RWPE1 (cell line): Measurements from ENCODE around the gene ZMYND10.
A peak's percentile ranks its signal among the peaks of the same experiment; 100 is the strongest.

Experiments used
- CTCF ChIA-PET: fragments of 350-600 bp; sonication (Branson Sonifier 250); formaldehyde crosslinking; extraction: SDS; loops from one replicate; lab custom pipeline; 2021; lab: Yijun Ruan, JAX
- POLR2A ChIA-PET: fragments of 400-600 bp; formaldehyde crosslinking; extraction: SDS; loops from one replicate; lab custom pipeline; 2020; ENCODE audit warnings: antibody characterized with exemption; ENCODE audit not compliant: low non-redundant PET; lab: Yijun Ruan, JAX
- DNase-seq: peaks from one replicate; pipeline ENCODE4 v3.0.0; 2012; ENCODE audit warnings: low spot score
- H3K27ac ChIP-seq: fragments of 450-650 bp; 2 replicates; pipeline ENCODE4 v1.5.1; 2017
- TF ChIP-seq, protein P1 (sequence below): fragments of 450-650 bp; conservative IDR thresholded peaks from 2 replicates; pipeline ENCODE4 v1.5.1; 2017; ENCODE audit warnings: low read depth, mild to moderate bottlenecking

Gene ZMYND10

GRCh38 chr3:50350527-50351322 is 5.2 kb upstream of the ZMYND10 start, which contains the start of the genes CYB561D2 and NPRL2:
Gene CYB561D2, plus strand, starts transcription at chr3:50350862. Its CDS starts 572 bp downstream, at chr3:50351434.
Gene NPRL2, minus strand, starts transcription at chr3:50350775. Its CDS starts 123 bp downstream, at chr3:50350652.
- ChIA-PET CTCF (interaction anchor here (0.6 to 0.9 kb wide), 3 partner anchors 26 to 200 kb away, joined by 3 read pairs; no protein-coding TSS in a partner anchor), POLR2A (interaction anchor here (0.9 kb wide), 1 partner anchor 10 kb away, joined by 3 read pairs; the partner anchor contains the start of gene RASSF1)
- TF ChIP-seq, protein P1, sequence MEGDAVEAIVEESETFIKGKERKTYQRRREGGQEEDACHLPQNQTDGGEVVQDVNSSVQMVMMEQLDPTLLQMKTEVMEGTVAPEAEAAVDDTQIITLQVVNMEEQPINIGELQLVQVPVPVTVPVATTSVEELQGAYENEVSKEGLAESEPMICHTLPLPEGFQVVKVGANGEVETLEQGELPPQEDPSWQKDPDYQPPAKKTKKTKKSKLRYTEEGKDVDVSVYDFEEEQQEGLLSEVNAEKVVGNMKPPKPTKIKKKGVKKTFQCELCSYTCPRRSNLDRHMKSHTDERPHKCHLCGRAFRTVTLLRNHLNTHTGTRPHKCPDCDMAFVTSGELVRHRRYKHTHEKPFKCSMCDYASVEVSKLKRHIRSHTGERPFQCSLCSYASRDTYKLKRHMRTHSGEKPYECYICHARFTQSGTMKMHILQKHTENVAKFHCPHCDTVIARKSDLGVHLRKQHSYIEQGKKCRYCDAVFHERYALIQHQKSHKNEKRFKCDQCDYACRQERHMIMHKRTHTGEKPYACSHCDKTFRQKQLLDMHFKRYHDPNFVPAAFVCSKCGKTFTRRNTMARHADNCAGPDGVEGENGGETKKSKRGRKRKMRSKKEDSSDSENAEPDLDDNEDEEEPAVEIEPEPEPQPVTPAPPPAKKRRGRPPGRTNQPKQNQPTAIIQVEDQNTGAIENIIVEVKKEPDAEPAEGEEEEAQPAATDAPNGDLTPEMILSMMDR, result no peak
- peak within 1 kb of the TSS; percentile 95 for H3K27ac ChIP-seq
- peak; percentile 81 for DNase-seq

GRCh38 chr3:50350213-50350526 is 4.6 kb upstream of the ZMYND10 start:
- ChIA-PET CTCF (interaction anchor here (0.6 kb wide), 1 partner anchor 25 kb away, joined by 3 read pairs; no protein-coding TSS in a partner anchor), POLR2A (interaction anchor here (0.6 to 0.9 kb wide), 2 partner anchors 10 to 147 kb away, joined by 3 to 5 read pairs; partner anchors contain the start of gene RASSF1)
- H3K27ac ChIP-seq, result peak overlapping the region; percentile 95
- TF ChIP-seq, protein P1, result no peak
- no peak for DNase-seq

- H3K27ac ChIP-seq, result peak overlapping the region; percentile 95
- DNase-seq, result no peak
- TF ChIP-seq, protein P1, result peak; percentile 75
- ChIA-PET CTCF (interaction anchor here (0.6 to 1.3 kb wide), 5 partner anchors 74 to 1108 kb away, joined by 3 to 4 read pairs (median 3); no protein-coding TSS in a partner anchor), POLR2A (no interaction called here)
Measured at GRCh38 chr3:50347187-50347813, 1.8 kb upstream of the ZMYND10 start.

- ChIA-PET CTCF (no interaction called here), POLR2A (interaction anchor here (0.6 kb wide), 1 partner anchor 23 kb away, joined by 3 read pairs; no protein-coding TSS in a partner anchor)
- peak overlapping the region; percentile 95 for H3K27ac ChIP-seq
Measured at GRCh38 chr3:50345008-50345407, 524 bp downstream of the ZMYND10 start.

DNA sequence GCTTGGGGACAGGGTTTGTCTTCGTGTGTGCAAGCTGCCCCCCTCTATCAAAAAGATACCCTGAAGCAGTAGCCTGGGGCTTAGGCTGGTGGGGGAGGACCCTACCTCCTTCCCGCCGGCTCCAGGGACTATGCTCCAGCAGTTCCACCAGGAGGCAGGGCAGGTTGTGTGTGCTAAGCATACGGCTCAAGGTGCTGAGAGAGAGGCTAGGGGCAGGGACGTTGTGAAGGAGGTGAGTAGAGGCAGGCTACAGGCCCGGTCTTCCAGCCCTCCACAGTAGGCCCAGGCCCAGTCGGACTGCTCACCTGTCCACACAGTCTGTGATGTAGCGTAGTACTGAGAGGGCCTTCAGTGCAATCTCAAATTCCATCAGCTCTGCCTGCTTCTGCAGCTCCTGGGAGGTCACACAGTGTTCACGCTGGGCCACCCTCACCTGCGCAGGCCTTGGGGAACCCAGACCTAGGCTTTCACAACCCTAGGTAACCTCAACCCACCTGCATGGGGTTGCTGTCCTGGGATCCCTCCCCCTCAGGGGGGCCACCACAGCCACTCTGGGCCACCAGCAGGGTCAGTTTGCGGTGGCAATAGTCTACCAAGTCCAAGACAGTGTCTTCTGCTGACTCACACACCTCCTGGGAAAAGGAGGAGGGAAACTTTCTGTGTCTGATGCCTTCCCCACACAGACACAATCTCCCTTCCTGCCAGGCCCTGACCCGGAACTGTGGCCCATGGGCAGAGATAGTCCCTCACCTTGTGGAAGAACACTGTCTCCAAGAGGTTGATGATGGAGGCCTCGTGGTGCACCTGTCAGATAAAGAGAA is 2.5 kb downstream of the ZMYND10 start:
- TF ChIP-seq, protein P1, result no peak
- peak overlapping the region; percentile 98 for H3K27ac ChIP-seq
- DNase-seq, result no peak
- ChIA-PET POLR2A (no interaction called here), CTCF (interaction anchor here (1.0 kb wide), 1 partner anchor 10 kb away, joined by 4 read pairs; no protein-coding TSS in a partner anchor)

More at GRCh38 chr3:50345008-50345407, 524 bp downstream of the ZMYND10 start:
- TF ChIP-seq, protein P1, result no peak
- DNase-seq, result no peak
